ENCODE measurements around the gene CDK1. TPM values are rescaled to one million over a fixed set of nuclear protein-coding genes. Genes with fewer than 3 reads are reported as not detected.

Gene CDK1
- total and polyA plus RNA-seq, 10 of the 15 experiments (the other 5 are each of a cell fraction or from before 2014, with no cell fraction given), result 81.5 to 361 (median 133) TPM

GRCh38 chr10:60789340-60789739 lies 11.1 kb downstream of the CDK1 start:
- in situ Hi-C loops (cut with MboI) (no loop called here), intact Hi-C loops (cut with micrococcal nuclease; ENCODE audit: unreplicated experiment) (no loop called here)
- H3K79me2 ChIP-seq (ENCODE audit: control insufficient read depth, insufficient read depth, low read length), result peaks cover 74% of the 10 kb centered on the region
- peaks cover 3% of the 10 kb centered on the region; the same call in 1 of the 2 replicates for H3K4me1 ChIP-seq (ENCODE audit: control insufficient read depth, insufficient read depth, low read length)
- H4K20me1 ChIP-seq (ENCODE audit: control insufficient read depth, insufficient read depth), result no peaks in the 10 kb centered on the region
- FAIRE-seq (no peak), DNase-seq (ENCODE audit: low read depth, low spot score) (no peak), ATAC-seq (no peak)
- CTCF ChIA-PET, result interaction anchor here (1.9 kb wide), 1 partner anchor 27 kb away, joined by 6 read pairs; no protein-coding TSS in a partner anchor
- H3K27me3 ChIP-seq (replicated peaks in 1 of 2; ENCODE audit: control insufficient read depth in 2 of 2, insufficient read depth in 2 of 2, low read length in 1 of 2), result no peaks in the 10 kb centered on the region
- no peaks in the 10 kb centered on the region for H3K9me3 ChIP-seq (replicated peaks; ENCODE audit: control insufficient read depth, insufficient read depth, low read length)
- BruUV-seq (replicated peaks), result no TSS peak
- peak overlapping the region; percentile 18; the same call in 1 of the 2 replicates for H3K4me2 ChIP-seq (ENCODE audit: control insufficient read depth, insufficient read depth)
- POLR2A ChIA-PET, result no interaction called here
- H3K27ac ChIP-seq (ENCODE audit: control insufficient read depth, insufficient read depth), result no peak overlapping the region
- RAD21 ChIA-PET (ENCODE audit: unreplicated experiment), result no interaction called here
- peak overlapping the region; percentile 54 for H2AFZ ChIP-seq (ENCODE audit: control insufficient read depth, low read depth, low read length)
- H3K4me3 ChIP-seq, result no peak overlapping the region
- SMC1A ChIA-PET (ENCODE audit: uncharacterized antibody, unreplicated experiment), result interaction anchor here (0.9 to 1.1 kb wide), 2 partner anchors 11 to 337 kb away, joined by 3 read pairs; partner anchors contain the start of gene CDK1
- no peak overlapping the region for H3K9ac ChIP-seq (ENCODE audit: control insufficient read depth, insufficient read depth, low read length)
- H3K36me3 ChIP-seq (ENCODE audit: control insufficient read depth in 2 of 2, insufficient read depth in 2 of 2, low read length in 1 of 2), result peaks cover 0 to 11% of the 10 kb centered on the region in 2 experiments
- 0% methylated on average over 4 of the region's 4 CpGs for WGBS (ENCODE audit: insufficient coverage, insufficient replicate concordance, low lambda C conversion rate, missing lambda C conversion rate)
- TF ChIP-seq TCF7 (IDR thresholded peaks at IDR 0.05; ENCODE audit: borderline replicate concordance) (no peak), NR2C1 (IDR thresholded peaks at IDR 0.05) (no peak), SMAD5 (IDR thresholded peaks at IDR 0.05; ENCODE audit: low read depth) (no peak), SP1 (IDR thresholded peaks at IDR 0.05; ENCODE audit: low read depth, low read length) (no peak), ETV6 (conservative IDR thresholded peaks at IDR 0.05 in 1 of 2, IDR thresholded peaks at IDR 0.05 in 1 of 2; ENCODE audit: borderline replicate concordance in 1 of 2, low read depth in 1 of 2) (no peak), SREBF2 (IDR thresholded peaks at IDR 0.05; ENCODE audit: low read length) (no peak), RUNX3 (IDR thresholded peaks at IDR 0.05; ENCODE audit: low read length) (no peak), KAT2A (conservative IDR thresholded peaks at IDR 0.05; ENCODE audit: control insufficient read depth, low read depth, low read length) (no peak), NBN (IDR thresholded peaks at IDR 0.05) (no peak), ASH2L (IDR thresholded peaks at IDR 0.05; ENCODE audit: borderline replicate concordance, low read depth) (no peak), ZNF207 (IDR thresholded peaks at IDR 0.05; ENCODE audit: borderline replicate concordance) (no peak), MXI1 (IDR thresholded peaks at IDR 0.05; ENCODE audit: low read depth, low read length) (no peak), MTA2 (IDR thresholded peaks at IDR 0.05; ENCODE audit: low read depth) (no peak), SKIL (IDR thresholded peaks at IDR 0.05; ENCODE audit: low read depth, poor library complexity, severe bottlenecking) (no peak), EZH2 (IDR thresholded peaks at IDR 0.05; ENCODE audit: borderline replicate concordance, control insufficient read depth, low read depth, low read length) (no peak), ZZZ3 (IDR thresholded peaks at IDR 0.05; ENCODE audit: control insufficient read depth, insufficient read length, low read depth) (no peak)
- TF ChIP-seq, protein P1, sequence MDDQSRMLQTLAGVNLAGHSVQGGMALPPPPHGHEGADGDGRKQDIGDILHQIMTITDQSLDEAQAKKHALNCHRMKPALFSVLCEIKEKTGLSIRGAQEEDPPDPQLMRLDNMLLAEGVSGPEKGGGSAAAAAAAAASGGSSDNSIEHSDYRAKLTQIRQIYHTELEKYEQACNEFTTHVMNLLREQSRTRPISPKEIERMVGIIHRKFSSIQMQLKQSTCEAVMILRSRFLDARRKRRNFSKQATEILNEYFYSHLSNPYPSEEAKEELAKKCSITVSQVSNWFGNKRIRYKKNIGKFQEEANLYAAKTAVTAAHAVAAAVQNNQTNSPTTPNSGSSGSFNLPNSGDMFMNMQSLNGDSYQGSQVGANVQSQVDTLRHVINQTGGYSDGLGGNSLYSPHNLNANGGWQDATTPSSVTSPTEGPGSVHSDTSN (IDR thresholded peaks at IDR 0.05; ENCODE audit: insufficient replicate concordance, low read depth, low read length), result no peak
- TF ChIP-seq, protein P2, sequence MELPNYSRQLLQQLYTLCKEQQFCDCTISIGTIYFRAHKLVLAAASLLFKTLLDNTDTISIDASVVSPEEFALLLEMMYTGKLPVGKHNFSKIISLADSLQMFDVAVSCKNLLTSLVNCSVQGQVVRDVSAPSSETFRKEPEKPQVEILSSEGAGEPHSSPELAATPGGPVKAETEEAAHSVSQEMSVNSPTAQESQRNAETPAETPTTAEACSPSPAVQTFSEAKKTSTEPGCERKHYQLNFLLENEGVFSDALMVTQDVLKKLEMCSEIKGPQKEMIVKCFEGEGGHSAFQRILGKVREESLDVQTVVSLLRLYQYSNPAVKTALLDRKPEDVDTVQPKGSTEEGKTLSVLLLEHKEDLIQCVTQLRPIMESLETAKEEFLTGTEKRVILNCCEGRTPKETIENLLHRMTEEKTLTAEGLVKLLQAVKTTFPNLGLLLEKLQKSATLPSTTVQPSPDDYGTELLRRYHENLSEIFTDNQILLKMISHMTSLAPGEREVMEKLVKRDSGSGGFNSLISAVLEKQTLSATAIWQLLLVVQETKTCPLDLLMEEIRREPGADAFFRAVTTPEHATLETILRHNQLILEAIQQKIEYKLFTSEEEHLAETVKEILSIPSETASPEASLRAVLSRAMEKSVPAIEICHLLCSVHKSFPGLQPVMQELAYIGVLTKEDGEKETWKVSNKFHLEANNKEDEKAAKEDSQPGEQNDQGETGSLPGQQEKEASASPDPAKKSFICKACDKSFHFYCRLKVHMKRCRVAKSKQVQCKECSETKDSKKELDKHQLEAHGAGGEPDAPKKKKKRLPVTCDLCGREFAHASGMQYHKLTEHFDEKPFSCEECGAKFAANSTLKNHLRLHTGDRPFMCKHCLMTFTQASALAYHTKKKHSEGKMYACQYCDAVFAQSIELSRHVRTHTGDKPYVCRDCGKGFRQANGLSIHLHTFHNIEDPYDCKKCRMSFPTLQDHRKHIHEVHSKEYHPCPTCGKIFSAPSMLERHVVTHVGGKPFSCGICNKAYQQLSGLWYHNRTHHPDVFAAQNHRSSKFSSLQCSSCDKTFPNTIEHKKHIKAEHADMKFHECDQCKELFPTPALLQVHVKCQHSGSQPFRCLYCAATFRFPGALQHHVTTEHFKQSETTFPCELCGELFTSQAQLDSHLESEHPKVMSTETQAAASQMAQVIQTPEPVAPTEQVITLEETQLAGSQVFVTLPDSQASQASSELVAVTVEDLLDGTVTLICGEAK (IDR thresholded peaks at IDR 0.05; ENCODE audit: borderline replicate concordance), result no peak

Measured in GM12878 (cell line).